GM12891 (cell line): Measurements from ENCODE around the gene ARID4A.

ENCODE experiments used
- POLR2A ChIP-seq: IDR thresholded peaks from 2 replicates; pipeline ENCODE4 v1.6.1; 2011; ENCODE audit warnings: low read depth, low read length, control low read depth
- POLR2AphosphoS5 ChIP-seq: IDR thresholded peaks from 2 replicates; pipeline ENCODE4 v1.6.1; 2011; ENCODE audit warnings: low read depth, low read length, control low read depth
- TAF1 ChIP-seq: IDR thresholded peaks from 2 replicates; pipeline ENCODE4 v1.6.1; 2011; ENCODE audit warnings: low read depth, low read length, control low read depth

- TF ChIP-seq POLR2A (no peak), TAF1 (no peak), POLR2AphosphoS5 (no peak)
Measured at GRCh38 chr14:58299401-58300330, 1.3 kb downstream of the ARID4A start.
